Measurements from ENCODE around the gene MOB1B. TPM values are rescaled to one million over a fixed set of nuclear protein-coding genes. Genes with fewer than 3 reads are reported as not detected.

The MOB1B gene
- total and polyA plus RNA-seq, 2 experiments from 2014 or later = 7.5 to 10.2 TPM

GRCh38 chr4:70956549-70957210 lies 54.5 kb downstream of the MOB1B start:
- Histone ChIP-seq H2AFZ (no peak overlapping the region), H3K36me3 (ENCODE audit: low read depth) (no peaks in the 10 kb centered on the region; the same call in 1 of the 2 replicates), H3F3A (ENCODE audit: insufficient read depth) (peaks cover 30% of the 10 kb centered on the region), H3K9ac (no peak overlapping the region), H3K4me1 (ENCODE audit: insufficient read depth) (peaks cover 31% of the 10 kb centered on the region), H3K4me2 (ENCODE audit: unreplicated experiment) (no peak overlapping the region), H3K9me2 (ENCODE audit: insufficient read depth) (no peaks in the 10 kb centered on the region), H3K4me3 (no peak overlapping the region), H3K27ac (no peak overlapping the region), H4K20me1 (ENCODE audit: insufficient read depth) (no peaks in the 10 kb centered on the region), H3K79me2 (ENCODE audit: insufficient read depth) (peaks cover 75% of the 10 kb centered on the region), H3K9me3 (ENCODE audit: low read depth) (no peaks in the 10 kb centered on the region), H3K27me3 (replicated peaks; ENCODE audit: insufficient read depth) (no peaks in the 10 kb centered on the region)
- in situ Hi-C loops (cut with MboI) = no loop called here
- DNase-seq = no peak
- TF ChIP-seq EZH2phosphoT487 (IDR thresholded peaks at IDR 0.05; ENCODE audit: insufficient read depth, low read depth) = no peak
- TF ChIP-seq EZH2 (IDR thresholded peaks at IDR 0.05; ENCODE audit: insufficient read depth, poor library complexity, severe bottlenecking) = no peak
- 89 to 92% methylated on average over 5 of the region's 5 CpGs for WGBS, 2 experiments (ENCODE audit: low coverage in 1 of 2, low lambda C conversion rate in 2 of 2, missing lambda C conversion rate in 2 of 2)

GRCh38 chr4:70958681-70959080 lies 56.5 kb downstream of the MOB1B start:
- 5 to 7% methylated on average over 3 of the region's 3 CpGs for whole genome bisulfite sequencing, 2 experiments (ENCODE audit: low coverage in 1 of 2, low lambda C conversion rate in 2 of 2, missing lambda C conversion rate in 2 of 2)
- no peak overlapping the region for H2AFZ ChIP-seq
- H3K79me2 ChIP-seq (ENCODE audit: insufficient read depth) = peaks cover 76% of the 10 kb centered on the region
- peaks cover 30% of the 10 kb centered on the region for H3F3A ChIP-seq (ENCODE audit: insufficient read depth)
- DNase-seq = peak; percentile 91
- in situ Hi-C loops (cut with MboI) = no loop called here
- H3K4me1 ChIP-seq (ENCODE audit: insufficient read depth) = peaks cover 31% of the 10 kb centered on the region
- TF ChIP-seq EZH2 (IDR thresholded peaks at IDR 0.05; ENCODE audit: insufficient read depth, poor library complexity, severe bottlenecking) = no peak
- TF ChIP-seq EZH2phosphoT487 (IDR thresholded peaks at IDR 0.05; ENCODE audit: insufficient read depth, low read depth) = no peak
- H3K9me3 ChIP-seq (ENCODE audit: low read depth) = no peaks in the 10 kb centered on the region
- no peaks in the 10 kb centered on the region for H4K20me1 ChIP-seq (ENCODE audit: insufficient read depth)
- H3K36me3 ChIP-seq (ENCODE audit: low read depth) = peaks cover 1% of the 10 kb centered on the region; the same call in 1 of the 2 replicates
- peak overlapping the region; percentile 18 for H3K4me3 ChIP-seq
- H3K27me3 ChIP-seq (replicated peaks; ENCODE audit: insufficient read depth) = no peaks in the 10 kb centered on the region
- H3K9ac ChIP-seq = peak overlapping the region; percentile 28
- peak overlapping the region; percentile 49 for H3K4me2 ChIP-seq (ENCODE audit: unreplicated experiment)
- peak overlapping the region; percentile 61 for H3K27ac ChIP-seq
- no peaks in the 10 kb centered on the region for H3K9me2 ChIP-seq (ENCODE audit: insufficient read depth)

GRCh38 chr4:70969076-70969475 lies 66.9 kb downstream of the MOB1B start:
- no peaks in the 10 kb centered on the region for H4K20me1 ChIP-seq (ENCODE audit: insufficient read depth)
- H2AFZ ChIP-seq = no peak overlapping the region
- no peaks in the 10 kb centered on the region for H3K27me3 ChIP-seq (replicated peaks; ENCODE audit: insufficient read depth)
- no peaks in the 10 kb centered on the region for H3K9me3 ChIP-seq (ENCODE audit: low read depth)
- peaks cover 16% of the 10 kb centered on the region; the same call in 1 of the 2 replicates for H3K36me3 ChIP-seq (ENCODE audit: low read depth)
- H3K79me2 ChIP-seq (ENCODE audit: insufficient read depth) = peaks cover 38% of the 10 kb centered on the region
- H3K9ac ChIP-seq = no peak overlapping the region
- no peaks in the 10 kb centered on the region for H3K4me1 ChIP-seq (ENCODE audit: insufficient read depth)
- H3K4me2 ChIP-seq (ENCODE audit: unreplicated experiment) = no peak overlapping the region
- 89 to 90% methylated on average over 7 of the region's 7 CpGs for WGBS, 2 experiments (ENCODE audit: low coverage in 1 of 2, low lambda C conversion rate in 2 of 2, missing lambda C conversion rate in 2 of 2)
- no peak for DNase-seq
- no peaks in the 10 kb centered on the region for H3F3A ChIP-seq (ENCODE audit: insufficient read depth)
- no peak overlapping the region for H3K27ac ChIP-seq
- no peaks in the 10 kb centered on the region for H3K9me2 ChIP-seq (ENCODE audit: insufficient read depth)
- in situ Hi-C loops (cut with MboI) = no loop called here
- H3K4me3 ChIP-seq = no peak overlapping the region
- TF ChIP-seq EZH2phosphoT487 (IDR thresholded peaks at IDR 0.05; ENCODE audit: insufficient read depth, low read depth) = no peak
- no peak for TF ChIP-seq EZH2 (IDR thresholded peaks at IDR 0.05; ENCODE audit: insufficient read depth, poor library complexity, severe bottlenecking)

GRCh38 chr4:70976252-70976651 lies 74.1 kb downstream of the MOB1B start:
- Histone ChIP-seq H2AFZ (no peak overlapping the region), H3K79me2 (ENCODE audit: insufficient read depth) (peaks cover 13% of the 10 kb centered on the region; the same call in 1 of the 2 replicates), H3K9ac (no peak overlapping the region), H3F3A (ENCODE audit: insufficient read depth) (no peaks in the 10 kb centered on the region), H3K4me2 (ENCODE audit: unreplicated experiment) (no peak overlapping the region), H4K20me1 (ENCODE audit: insufficient read depth) (no peaks in the 10 kb centered on the region), H3K36me3 (ENCODE audit: low read depth) (peaks cover 19% of the 10 kb centered on the region; the same call in 1 of the 2 replicates), H3K9me3 (ENCODE audit: low read depth) (no peaks in the 10 kb centered on the region), H3K4me3 (no peak overlapping the region), H3K4me1 (ENCODE audit: insufficient read depth) (no peaks in the 10 kb centered on the region), H3K27ac (no peak overlapping the region), H3K27me3 (replicated peaks; ENCODE audit: insufficient read depth) (no peaks in the 10 kb centered on the region), H3K9me2 (ENCODE audit: insufficient read depth) (no peaks in the 10 kb centered on the region)
- WGBS, 2 experiments (ENCODE audit: low coverage in 1 of 2, low lambda C conversion rate in 2 of 2, missing lambda C conversion rate in 2 of 2) = 77 to 87% methylated on average over 3 of the region's 3 CpGs
- no peak for DNase-seq
- no peak for TF ChIP-seq EZH2phosphoT487 (IDR thresholded peaks at IDR 0.05; ENCODE audit: insufficient read depth, low read depth)
- no peak for TF ChIP-seq EZH2 (IDR thresholded peaks at IDR 0.05; ENCODE audit: insufficient read depth, poor library complexity, severe bottlenecking)
- in situ Hi-C loops (cut with MboI) = no loop called here

Measured in GM23248 (cell line).